Myocyte (in vitro differentiated cells): ENCODE data around the gene MARCHF11. TPM values are rescaled to one million over a fixed set of nuclear protein-coding genes. Genes with fewer than 3 reads are reported as not detected.

Experiments used
- DNase-seq: peaks from one replicate; pipeline ENCODE4 v3.0.0-alpha.2; 2012; ENCODE audit warnings: low read depth
- total RNA-seq: library from RNA; depleted of rRNA; stranded (reverse); fragments of >200 nt; gene quantifications from 2 replicates; pipeline ENCODE4 v1.2.3, GENCODE V29; 2014

MARCHF11 gene
- total RNA-seq, 1 donor from 2014 or later = not detected

DNA sequence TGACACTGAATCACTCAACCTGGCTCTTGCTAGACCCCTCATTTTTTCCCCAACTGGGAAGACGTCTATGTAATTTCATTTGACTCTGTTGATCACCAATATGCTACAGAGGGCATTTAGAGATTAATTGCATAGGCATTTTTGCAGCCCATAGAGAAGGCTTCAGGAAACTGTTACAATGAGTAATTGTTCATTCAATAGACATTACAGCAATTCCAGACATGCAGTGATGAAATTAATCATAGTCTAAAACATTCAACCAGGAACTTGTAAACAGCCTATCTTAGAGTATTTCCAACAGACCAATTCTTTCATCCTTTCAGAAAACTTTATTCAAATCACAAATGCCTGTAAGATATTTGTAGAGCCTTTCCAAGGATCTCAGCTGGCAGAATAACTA lies 122.3 kb downstream of the MARCHF11 start:
- no peak for DNase-seq

DNA sequence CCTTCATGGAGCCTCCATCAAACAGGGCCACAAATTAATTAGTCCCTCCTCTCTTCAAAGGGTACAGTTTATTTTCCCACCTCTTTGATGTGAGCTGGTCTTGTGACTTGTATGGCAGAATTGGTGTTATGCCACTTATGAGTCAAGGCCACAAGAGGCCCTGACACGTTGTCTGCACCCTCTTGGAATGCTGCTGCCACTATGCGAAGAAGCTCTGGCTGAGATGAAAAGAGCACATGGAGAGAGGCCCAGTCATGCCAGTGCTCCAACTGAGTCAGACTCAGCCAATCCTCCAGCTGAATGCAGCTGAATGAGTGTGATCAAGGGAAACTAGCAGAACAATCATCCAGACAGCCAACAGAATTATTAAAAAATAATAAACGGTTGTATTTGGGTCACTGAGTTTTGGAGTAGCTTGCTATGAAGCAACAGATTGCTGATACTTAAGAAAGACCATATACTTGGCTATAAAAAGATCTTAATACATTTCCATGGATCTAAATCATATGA lies 128.3 kb downstream of the MARCHF11 start:
- peak; percentile 11 for DNase-seq

DNA sequence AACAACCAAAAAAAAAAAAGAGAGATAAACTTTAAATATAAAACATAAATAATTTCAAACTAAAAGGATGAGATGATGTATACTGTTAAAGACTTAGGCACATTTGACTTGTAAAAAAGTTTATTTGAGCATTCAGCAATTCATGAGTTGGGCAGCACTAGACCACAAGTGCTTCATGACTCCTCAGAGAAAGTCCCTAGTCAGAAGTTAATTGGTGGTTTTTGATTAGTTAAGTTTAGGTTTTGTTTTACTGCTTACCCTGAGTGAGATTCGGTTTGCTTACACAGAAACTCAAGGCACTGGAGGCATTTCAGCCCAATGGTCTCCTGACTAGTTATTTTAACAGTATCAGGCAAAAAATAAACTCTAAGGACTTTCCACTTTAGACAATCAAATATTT lies 129.2 kb downstream of the MARCHF11 start:
- no peak for DNase-seq

- no peak for DNase-seq
Measured at GRCh38 chr5:16049761-16050160, 129.8 kb downstream of the MARCHF11 start.

DNA sequence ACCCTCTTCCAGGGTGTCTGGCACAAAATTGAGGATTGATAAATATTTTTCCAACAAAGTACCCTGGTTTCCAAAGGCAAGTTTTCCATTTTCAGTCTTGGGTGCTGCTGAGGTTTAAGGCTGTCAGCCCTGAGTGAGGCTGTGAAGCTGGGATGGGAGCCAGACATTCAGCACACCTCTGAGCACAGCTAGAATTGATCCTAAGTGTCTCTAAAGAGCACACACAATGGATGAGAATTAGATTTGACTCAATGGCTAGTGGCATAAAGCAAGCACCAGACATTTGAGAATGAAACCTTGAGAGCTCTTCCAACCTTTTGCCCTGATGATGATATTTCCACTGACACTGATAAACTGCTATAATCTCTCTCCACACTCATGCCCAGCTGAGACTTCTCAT lies 131.5 kb downstream of the MARCHF11 start:
- DNase-seq = no peak

- DNase-seq = no peak
Measured at GRCh38 chr5:16043349-16043965, 136.1 kb downstream of the MARCHF11 start.

- no peak for DNase-seq
Measured at GRCh38 chr5:16037121-16037845, 142.3 kb downstream of the MARCHF11 start.

DNA sequence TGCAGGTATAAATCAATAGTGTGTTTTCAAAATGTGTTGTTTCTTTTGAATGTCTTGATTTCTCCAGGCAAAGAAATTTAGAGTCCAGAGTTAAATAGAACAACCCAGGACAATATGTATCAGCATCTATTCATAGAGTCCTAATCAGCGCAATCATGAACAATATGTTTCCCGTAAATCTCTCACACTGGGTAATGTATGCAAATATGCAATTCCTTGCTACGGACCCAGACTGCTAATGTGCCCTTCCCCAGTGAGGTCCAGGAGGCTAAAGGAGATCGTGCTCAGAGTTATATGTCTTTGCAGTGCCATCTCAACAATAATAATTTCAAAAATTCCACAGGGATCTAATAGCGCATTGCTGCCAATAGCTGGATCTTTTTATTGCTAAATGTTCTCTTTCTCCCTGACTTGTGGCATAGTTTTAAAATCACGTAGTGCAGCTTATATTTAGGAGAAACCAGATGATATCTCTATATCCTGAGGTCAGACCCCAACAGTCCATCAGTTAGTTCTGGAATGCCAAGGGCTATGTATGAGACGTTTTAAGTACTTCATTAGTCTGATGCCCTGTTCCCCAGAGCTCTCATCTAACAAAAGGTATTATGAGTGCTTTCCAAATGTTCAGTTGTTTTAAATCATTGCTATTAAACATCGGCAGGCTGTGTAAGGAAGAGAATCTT lies 145.1 kb downstream of the MARCHF11 start:
- DNase-seq = no peak

GRCh38 chr5:16033187-16033925 lies 146.2 kb downstream of the MARCHF11 start:
- DNase-seq = no peak

DNA sequence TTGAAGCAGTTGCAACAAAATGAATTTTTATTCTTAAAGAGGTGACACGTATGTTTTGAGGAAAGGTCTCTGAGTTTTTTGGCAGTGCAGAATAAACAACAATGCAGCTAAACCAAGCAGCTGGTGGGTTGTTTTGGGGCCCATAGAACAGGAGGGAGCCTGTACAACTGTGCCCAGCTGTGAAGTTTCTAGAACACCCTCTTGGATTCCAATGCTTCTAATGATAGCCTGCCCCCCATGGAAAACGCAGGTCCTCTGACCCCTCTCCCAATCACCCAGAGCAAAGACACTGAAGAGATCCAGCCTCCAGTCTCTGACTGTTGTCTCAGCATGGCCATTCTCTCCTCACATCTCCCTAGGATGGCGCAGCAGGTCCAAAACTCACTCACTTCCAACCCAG lies 150.9 kb downstream of the MARCHF11 start:
- no peak for DNase-seq

- DNase-seq = no peak
Measured at GRCh38 chr5:16025681-16026080, 153.9 kb downstream of the MARCHF11 start.

GRCh38 chr5:16018970-16019369 lies 160.6 kb downstream of the MARCHF11 start:
- no peak for DNase-seq

DNA sequence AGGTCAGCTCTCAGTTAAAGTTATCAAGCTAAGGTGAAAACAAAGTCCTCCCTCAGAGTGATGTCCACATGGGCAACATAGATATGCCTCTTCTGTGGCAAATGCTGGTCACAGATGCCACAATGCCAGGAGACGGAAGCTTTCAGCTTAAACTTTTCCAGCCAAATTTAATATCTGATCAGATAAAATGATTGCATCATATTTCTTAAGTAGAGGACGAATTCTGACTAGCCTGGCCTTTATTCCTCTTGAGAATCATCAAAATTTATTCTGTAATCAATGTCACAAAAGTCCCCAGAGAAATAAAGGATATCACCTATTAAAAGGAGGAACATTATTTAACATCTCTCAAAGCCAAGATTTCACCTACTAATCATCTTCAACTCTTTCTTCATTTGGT lies 161.9 kb downstream of the MARCHF11 start:
- no peak for DNase-seq
